Coronary artery (tissue), 2 donors: ENCODE measurements around the gene NCMAP.

Source experiments
- DNase-seq: peaks from one replicate; pipeline ENCODE4 v3.0.0-alpha.2; 2017; ENCODE audit warnings: low spot score
- H3K27ac ChIP-seq, 2 donors: fragments of 200-600 bp; sonication (generic); one replicate each; pipeline ENCODE4 v1.5.1; 2016 to 2019
- H3K4me3 ChIP-seq: fragments of 200-600 bp; sonication (generic); 2 replicates; pipeline ENCODE4 v1.5.1; 2016; ENCODE audit warnings: mild to moderate bottlenecking, moderate library complexity
- CTCF ChIP-seq: fragments of 200-600 bp; sonication (generic); IDR thresholded peaks from one replicate; pipeline ENCODE4 v1.5.1; 2019; ENCODE audit warnings: antibody characterized with exemption

NCMAP gene

GRCh38 chr1:24639881-24640280 is 84.0 kb downstream of the NCMAP start:
- Histone ChIP-seq H3K27ac (no peak overlapping the region), H3K4me3 (no peak overlapping the region)
- no peak for TF ChIP-seq CTCF
- DNase-seq = no peak

- H3K4me3 ChIP-seq = no peak overlapping the region
- DNase-seq = no peak
- no peak overlapping the region for H3K27ac ChIP-seq
- TF ChIP-seq CTCF = no peak
These were observed 84.4 kb downstream of the NCMAP start for GRCh38 chr1:24640288-24640687.

GRCh38 chr1:24641646-24642151 is 85.8 kb downstream of the NCMAP start:
- DNase-seq = no peak
- TF ChIP-seq CTCF = no peak
- peak overlapping the region; percentile 78 for H3K4me3 ChIP-seq
- H3K27ac ChIP-seq = peak overlapping the region; percentile 99

GRCh38 chr1:24642481-24643362 is 86.8 kb downstream of the NCMAP start, which contains the start of gene SRRM1:
Gene SRRM1, plus strand, starts transcription at chr1:24643302. Its CDS starts 25 bp downstream, at chr1:24643327.
- peak within 1 kb of the TSS; percentile 99 for H3K27ac ChIP-seq
- TF ChIP-seq CTCF = no peak
- H3K4me3 ChIP-seq = peak within 1 kb of the TSS; percentile 98
- peak; percentile 100 for DNase-seq

GRCh38 chr1:24643363-24644099 is 87.6 kb downstream of the NCMAP start:
- H3K4me3 ChIP-seq = peak overlapping the region; percentile 98
- H3K27ac ChIP-seq = peak overlapping the region; percentile 99
- DNase-seq = no peak
- TF ChIP-seq CTCF = no peak

- Histone ChIP-seq H3K4me3 (peak overlapping the region; percentile 98), H3K27ac (peak overlapping the region; percentile 99)
- no peak for DNase-seq
- no peak for TF ChIP-seq CTCF
These were observed 88.2 kb downstream of the NCMAP start for GRCh38 chr1:24644100-24644384.
